DMS 273 (cell line): ENCODE measurements around the gene SLC30A5.
"Not testable (repeated sequence)": the region's sequence is repeated elsewhere in the genome, so short reads cannot be mapped to it uniquely, and the experiment has no call there.

Experiments
- DNase-seq: peaks from one replicate; lab custom pipeline; 2025; ENCODE audit not compliant: unreplicated experiment; lab: John Stamatoyannopoulos, UW

SLC30A5 gene

DNA sequence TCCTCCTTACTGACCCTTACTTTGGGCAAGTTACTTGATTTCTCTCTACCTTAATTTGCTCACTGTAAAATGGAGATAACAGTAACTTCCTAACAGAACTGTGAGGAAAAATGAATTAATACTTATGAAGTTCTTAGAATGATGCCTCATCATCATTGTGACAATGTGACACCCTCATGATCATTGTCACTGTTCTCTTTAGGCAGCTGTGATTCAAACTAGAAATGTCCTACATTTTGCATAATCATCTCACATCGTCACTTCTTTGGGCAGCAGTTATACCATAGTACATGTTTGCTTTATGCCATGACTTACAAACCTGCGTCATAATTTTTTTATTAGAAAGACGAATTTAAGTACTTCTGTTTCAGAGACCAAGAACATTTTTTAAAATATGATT lies 9.7 kb downstream of the SLC30A5 start:
- DNase-seq = no peak

DNA sequence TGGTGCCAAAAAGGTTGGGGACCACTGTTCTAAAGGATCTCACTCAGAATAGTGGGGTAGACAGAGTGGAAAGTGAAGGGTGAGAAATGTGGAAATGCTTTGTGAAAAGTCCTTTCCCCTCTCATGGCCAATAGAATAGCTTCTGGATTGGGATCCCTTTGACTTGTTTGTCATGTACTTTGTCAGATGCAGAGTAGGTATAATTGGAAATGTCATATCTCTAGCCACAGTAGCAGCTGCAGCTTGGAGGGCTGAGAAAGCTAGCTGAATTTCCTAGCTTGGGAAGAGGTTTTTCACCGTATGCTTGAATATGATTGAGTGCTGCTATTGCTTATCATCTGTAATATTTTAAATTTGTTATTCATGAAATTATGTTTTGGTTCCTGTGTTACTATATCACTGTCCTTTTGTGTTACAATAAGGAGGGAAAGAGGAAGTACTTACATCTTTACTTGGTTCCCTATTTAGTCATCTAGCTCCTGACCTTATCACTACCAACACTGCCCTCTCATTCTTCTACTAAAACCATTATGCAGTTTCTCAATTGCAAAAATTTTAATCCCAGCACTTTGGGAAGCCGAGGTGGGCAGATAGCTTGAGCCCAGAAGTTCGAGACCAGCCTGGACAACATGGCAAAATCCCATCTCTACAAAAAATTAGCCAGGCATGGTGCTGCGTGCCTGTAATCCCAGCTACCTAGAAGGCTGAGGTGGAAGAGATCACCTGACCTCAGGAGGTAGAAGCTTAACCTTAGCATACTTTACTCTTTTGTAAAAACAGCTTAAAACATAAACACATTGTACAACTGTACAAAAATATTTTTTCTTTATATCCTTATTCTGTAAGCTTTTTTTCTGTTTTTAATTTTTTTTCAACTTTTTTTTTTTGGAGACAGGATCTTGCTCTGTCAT lies 12.4 kb downstream of the SLC30A5 start:
- no peak for DNase-seq

DNA sequence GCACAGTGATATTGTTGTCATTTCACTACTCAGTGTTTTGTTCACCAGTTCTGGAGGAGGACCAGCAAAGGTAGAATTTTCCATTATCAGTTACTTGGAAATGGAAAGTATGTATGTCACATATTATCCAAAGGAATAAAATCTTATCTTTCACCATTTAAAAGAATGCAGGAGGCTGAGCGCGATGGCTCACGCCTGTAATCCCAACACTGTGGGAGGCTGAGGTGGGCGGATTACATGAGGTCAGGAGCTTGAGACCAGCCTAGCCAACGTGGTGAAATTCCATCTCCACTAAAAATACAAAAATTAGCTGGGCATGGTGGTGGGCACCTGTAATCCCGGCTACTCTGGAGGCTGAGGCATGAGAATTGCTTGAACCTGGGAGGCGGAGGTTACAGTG lies 14.6 kb downstream of the SLC30A5 start:
- DNase-seq = not testable (repeated sequence)

DNA sequence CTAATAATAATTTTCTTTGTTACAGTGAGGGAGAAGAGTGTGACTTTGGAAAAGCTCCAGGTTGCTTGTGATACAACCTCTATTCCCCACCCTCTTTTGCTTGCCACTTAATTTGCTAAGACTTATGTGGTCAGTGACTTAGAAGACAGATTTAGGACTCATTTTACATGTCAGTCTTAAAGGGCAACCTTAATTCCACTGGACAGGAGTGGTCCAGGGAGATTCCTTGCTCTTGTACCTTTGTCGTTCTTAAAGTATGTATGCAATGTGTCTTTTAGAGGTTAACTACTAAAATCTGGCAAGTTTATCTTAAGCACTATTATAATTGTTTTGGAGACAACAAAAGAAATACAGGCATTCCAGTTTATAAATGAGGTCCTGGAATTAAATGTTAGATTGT lies 20.0 kb downstream of the SLC30A5 start:
- no peak for DNase-seq

- DNase-seq = no peak
These were observed 21.7 kb downstream of the SLC30A5 start for GRCh38 chr5:69115526-69115925.

GRCh38 chr5:69129413-69129812 lies 35.6 kb downstream of the SLC30A5 start:
- no peak for DNase-seq

DNA sequence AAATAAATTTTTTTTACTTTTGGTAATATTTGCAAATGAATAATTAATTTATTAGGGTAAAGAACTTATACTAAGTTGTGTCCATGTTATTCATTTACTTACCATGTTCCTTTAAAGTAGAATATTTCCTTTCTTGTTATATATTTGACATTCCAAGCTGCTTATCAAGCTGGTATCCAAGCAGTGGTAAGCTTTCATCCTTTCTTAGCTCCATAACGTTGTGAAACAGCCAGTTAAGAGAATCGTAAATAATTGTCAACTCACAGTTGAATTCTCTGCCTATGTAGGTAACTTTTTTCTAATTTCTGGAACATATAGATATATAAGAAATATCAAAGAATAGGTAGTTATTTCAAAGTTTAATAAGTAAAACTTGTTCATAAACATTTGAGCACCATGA lies 36.4 kb downstream of the SLC30A5 start:
- no peak for DNase-seq

DNA sequence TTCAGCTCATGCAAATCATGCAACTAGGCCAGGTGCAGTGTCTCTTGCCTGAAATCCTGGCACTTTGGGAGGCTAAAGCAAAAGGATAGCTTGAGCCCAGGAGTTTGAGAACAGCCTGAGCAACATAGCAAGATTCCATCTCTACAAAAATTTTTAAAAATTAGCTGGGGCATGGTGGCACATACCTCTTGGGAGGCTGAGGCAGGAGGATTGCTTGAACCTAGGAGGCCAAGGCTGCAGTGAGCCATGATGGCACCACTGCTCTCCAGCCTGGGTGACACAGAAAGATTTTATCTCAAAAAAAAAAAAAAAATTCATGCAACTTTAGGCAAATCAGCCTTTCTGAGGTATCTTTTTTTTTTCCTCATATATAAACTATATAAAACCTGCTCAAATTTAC lies 37.5 kb downstream of the SLC30A5 start:
- DNase-seq = no peak

- no peak for DNase-seq
These were observed 40.3 kb downstream of the SLC30A5 start for GRCh38 chr5:69134126-69134525.

- DNase-seq = no peak
These were observed 42.5 kb downstream of the SLC30A5 start for GRCh38 chr5:69136293-69136692.

GRCh38 chr5:69137208-69137607 lies 43.4 kb downstream of the SLC30A5 start:
- not testable (repeated sequence) for DNase-seq

DNA sequence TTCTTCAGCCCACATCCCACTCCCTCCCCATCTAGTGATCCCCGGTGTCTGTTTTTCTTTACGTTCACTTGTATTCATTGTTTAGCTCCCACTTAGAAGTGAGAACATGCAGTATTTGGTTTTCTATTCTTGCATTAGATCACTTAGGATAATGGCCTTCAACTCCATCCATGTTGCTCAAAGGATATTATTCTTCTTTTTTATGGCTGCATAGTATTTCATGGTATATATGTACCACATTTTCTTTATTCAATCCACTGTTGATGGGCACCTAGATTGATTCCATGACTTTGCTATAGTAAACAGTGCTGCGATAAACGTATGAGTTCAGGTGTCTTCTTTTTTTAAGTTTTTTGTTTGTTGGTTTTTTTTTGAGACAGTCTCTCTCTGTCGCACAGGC lies 44.0 kb downstream of the SLC30A5 start:
- DNase-seq = no peak

DNA sequence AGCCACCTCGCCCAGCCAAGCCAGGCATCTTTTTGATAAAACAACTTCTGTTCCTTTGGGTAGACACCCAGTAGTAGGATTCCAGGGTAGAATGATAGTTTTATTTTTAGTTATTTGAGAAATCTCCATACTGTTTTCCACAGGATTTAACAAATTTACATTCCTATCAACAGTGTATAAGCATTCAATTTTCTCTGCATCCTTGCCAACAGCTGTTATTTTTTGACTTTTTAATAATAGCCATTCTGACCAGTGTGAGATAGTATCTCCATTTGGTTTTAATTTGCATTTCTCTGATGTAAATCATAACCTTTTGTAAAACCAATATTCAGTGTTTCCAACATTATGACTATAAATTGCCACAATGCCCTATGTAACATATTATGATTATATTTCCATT lies 45.0 kb downstream of the SLC30A5 start:
- DNase-seq = no peak

GRCh38 chr5:69140239-69140638 lies 46.4 kb downstream of the SLC30A5 start:
- not testable (repeated sequence) for DNase-seq

DNA sequence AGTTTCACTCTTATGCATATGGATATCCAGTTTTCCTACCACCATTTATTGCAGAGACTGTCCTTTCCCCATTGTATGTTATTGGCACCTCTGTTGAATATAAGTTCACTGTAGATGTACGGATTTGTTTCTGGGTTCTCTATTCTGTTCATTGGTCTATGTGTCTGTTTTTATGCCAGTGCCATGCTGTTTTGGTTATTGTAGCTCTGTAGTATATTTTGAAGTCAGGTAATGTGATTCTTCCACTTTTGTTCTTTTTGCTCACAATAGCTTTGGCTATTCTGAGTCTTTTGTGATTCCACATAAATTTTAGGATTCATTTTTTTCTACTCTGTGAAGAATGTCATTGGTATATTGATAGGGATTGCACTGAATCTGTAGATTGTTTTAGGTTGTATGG lies 47.0 kb downstream of the SLC30A5 start:
- no peak for DNase-seq

DNA sequence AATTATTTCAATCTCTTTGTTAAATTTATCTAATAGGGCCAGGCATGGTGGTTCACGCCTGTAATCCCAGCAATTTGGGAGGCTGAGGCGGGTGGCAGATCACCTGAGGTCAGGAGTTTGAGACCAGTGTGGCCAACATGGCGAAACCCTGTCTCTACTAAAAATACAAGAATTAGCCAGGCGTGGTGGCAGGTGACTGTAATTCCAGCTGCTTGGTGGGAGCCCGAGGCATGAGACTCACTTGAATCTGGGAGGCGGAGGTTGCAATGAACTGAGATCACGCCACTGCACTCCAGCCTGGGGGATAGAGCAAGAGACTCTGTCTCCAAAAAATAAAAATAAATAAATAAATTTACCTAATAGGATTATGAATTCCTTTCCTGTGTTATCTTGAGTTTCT lies 54.8 kb downstream of the SLC30A5 start:
- not testable (repeated sequence) for DNase-seq

- DNase-seq = no peak
These were observed 55.3 kb downstream of the SLC30A5 start for GRCh38 chr5:69148981-69149675.

DNA sequence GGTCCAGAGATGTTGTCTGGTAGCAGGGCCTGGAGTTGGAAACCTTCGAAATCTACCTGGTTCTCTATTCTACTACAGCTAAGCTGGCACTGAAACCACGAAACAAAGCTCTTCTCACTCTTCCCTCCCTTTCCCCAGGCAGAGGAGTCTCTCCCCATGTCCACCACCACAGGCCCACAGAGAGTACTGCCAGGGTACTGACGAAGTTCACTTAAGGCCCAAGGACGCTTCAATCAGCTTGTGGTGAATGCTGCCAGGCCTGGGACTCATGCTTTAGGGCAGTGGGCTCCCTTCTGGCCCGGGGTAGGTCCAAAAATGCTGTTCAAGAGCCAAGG lies 55.8 kb downstream of the SLC30A5 start:
- DNase-seq = no peak

- DNase-seq = no peak
These were observed 58.9 kb downstream of the SLC30A5 start for GRCh38 chr5:69152731-69153130.

DNA sequence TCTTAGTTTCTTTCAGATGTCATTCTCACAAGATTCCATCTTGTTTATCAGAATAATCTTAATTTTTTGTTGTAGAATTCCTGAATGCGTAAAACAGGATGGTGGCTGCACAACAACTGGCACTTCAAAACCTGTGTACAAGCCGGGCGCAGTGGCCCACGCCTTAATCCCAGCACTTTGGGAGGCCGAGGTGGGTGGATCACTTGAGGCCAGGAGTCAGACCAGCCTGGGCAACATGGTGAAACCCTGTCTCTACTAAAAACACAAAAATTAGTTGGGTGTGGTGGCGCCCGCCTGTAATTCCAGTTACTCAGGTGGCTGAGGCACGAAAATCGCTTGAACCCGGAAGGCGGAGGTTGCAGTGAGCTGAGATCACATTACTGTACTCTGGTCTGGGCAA lies 62.6 kb downstream of the SLC30A5 start:
- DNase-seq = no peak

DNA sequence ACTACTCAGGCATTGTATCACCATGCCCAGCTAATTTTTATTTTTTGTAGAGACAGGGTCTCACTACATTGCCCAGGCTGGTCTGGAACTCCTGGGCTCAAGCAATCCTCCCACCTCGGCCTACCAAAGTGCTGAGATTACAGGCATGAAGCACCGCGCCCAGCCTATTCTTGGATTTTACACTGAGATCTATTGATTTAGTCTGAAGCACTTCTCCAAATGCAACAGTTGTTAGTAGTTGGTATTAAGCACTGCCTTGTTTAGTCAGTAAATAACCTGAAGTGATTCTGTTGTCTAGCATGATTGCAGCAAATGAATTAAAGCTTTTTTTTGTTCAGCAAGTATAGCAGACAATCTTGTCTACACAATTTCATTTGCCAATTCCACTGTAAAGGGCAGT lies 64.2 kb downstream of the SLC30A5 start:
- no peak for DNase-seq

- no peak for DNase-seq
These were observed 66.8 kb downstream of the SLC30A5 start for GRCh38 chr5:69160651-69161050.
